Endothelial cell (in vitro differentiated cells): ENCODE measurements around the gene RNU6-9. TPM values are rescaled to one million over a fixed set of nuclear protein-coding genes. Genes with fewer than 3 reads are reported as not detected.
"Not testable (repeated sequence)": the region's sequence is repeated elsewhere in the genome, so short reads cannot be mapped to it uniquely, and the experiment has no call there.

Experiments used
- DNase-seq: peaks from one replicate; pipeline ENCODE4 v3.0.0; 2021; ENCODE audit warnings: low spot score
- H3K27ac Mint-ChIP-seq: one replicate; pipeline ENCODE4 v1.8.0; 2021; ENCODE audit warnings: mixed read lengths, inconsistent platforms; ENCODE audit not compliant: unreplicated experiment
- H3K27me3 Mint-ChIP-seq: one replicate; pipeline ENCODE4 v1.8.0; 2021; ENCODE audit warnings: mild to moderate bottlenecking, moderate library complexity, mixed read lengths, inconsistent platforms; ENCODE audit not compliant: unreplicated experiment
- H3K36me3 Mint-ChIP-seq: one replicate; pipeline ENCODE4 v1.8.0; 2021; ENCODE audit warnings: mild to moderate bottlenecking, low read depth, mixed read lengths, inconsistent platforms; ENCODE audit not compliant: unreplicated experiment
- H3K4me1 Mint-ChIP-seq: one replicate; pipeline ENCODE4 v1.8.0; 2021; ENCODE audit warnings: mild to moderate bottlenecking, mixed read lengths, inconsistent platforms; ENCODE audit not compliant: unreplicated experiment
- H3K4me3 Mint-ChIP-seq: one replicate; pipeline ENCODE4 v1.8.0; 2021; ENCODE audit warnings: mild to moderate bottlenecking, mixed read lengths, inconsistent platforms; ENCODE audit not compliant: unreplicated experiment
- H3K9me3 Mint-ChIP-seq: one replicate; pipeline ENCODE4 v1.8.0; 2021; ENCODE audit warnings: mixed read lengths, inconsistent platforms; ENCODE audit not compliant: unreplicated experiment
- total RNA-seq: library from RNA; stranded (reverse); fragmentation: NEBNext Ultra II Directional; extraction: Animal tissue kit (Norgen Biotek cat#: 25700); gene quantifications from one replicate; pipeline ENCODE4 v1.2.1, GENCODE V29; 2021; ENCODE audit not compliant: unreplicated experiment
- TF ChIP-seq, protein P1 (sequence below): fragments of 200-600 bp; sonication (generic); IDR thresholded peaks from one replicate; pipeline ENCODE4 v1.5.0; 2021; ENCODE audit warnings: antibody characterized with exemption; ENCODE audit not compliant: unreplicated experiment

RNU6-9 gene
- total RNA-seq, 1 donor from 2014 or later, result not detected

DNA sequence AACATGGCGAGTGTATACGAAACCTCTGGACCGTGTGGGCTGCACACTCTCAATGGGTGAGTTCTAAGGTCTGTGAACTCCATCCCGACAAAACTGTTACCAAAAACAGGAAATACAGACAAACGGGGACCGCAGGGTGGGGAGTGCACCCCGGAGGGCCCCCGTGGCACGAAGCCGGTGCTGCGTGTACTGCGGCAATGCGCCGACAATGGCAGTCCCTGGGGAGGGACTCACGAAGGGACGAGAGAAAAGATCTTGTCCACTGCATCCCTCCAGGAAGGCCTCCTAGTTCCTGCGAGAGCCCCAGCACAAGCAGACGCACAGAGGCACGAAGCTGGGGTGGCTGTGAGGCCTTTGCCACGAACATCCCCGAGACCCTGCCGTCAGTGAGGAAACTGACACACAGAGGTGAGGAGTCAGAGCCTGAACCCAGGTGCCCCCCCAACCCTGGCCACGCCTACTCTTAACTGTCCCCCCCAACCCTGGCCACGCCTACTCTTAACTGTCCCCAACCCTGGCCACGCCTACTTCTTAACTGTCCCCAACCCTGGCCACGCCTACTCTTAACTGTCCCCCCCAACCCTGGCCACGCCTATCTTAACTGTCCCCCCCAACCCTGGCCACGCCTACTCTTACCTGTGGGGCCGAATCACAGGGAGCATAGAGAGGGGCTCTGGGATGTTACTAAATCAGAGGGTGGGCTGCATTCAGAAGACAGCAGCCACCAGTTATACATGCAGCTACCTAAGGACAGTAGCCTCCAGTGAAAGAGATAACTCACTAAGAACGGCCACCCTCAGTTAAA, 4.5 kb upstream of the RNU6-9 start:
- peaks cover 6% of the 10 kb centered on the region for H3K27me3 Mint-ChIP-seq
- H3K4me1 Mint-ChIP-seq, result peaks cover 6% of the 10 kb centered on the region
- DNase-seq, result no peak
- no peak overlapping the region for H3K4me3 Mint-ChIP-seq
- H3K27ac Mint-ChIP-seq, result no peak overlapping the region
- peaks cover 7% of the 10 kb centered on the region for H3K36me3 Mint-ChIP-seq
- TF ChIP-seq, protein P1, sequence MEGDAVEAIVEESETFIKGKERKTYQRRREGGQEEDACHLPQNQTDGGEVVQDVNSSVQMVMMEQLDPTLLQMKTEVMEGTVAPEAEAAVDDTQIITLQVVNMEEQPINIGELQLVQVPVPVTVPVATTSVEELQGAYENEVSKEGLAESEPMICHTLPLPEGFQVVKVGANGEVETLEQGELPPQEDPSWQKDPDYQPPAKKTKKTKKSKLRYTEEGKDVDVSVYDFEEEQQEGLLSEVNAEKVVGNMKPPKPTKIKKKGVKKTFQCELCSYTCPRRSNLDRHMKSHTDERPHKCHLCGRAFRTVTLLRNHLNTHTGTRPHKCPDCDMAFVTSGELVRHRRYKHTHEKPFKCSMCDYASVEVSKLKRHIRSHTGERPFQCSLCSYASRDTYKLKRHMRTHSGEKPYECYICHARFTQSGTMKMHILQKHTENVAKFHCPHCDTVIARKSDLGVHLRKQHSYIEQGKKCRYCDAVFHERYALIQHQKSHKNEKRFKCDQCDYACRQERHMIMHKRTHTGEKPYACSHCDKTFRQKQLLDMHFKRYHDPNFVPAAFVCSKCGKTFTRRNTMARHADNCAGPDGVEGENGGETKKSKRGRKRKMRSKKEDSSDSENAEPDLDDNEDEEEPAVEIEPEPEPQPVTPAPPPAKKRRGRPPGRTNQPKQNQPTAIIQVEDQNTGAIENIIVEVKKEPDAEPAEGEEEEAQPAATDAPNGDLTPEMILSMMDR, result no peak
- no peaks in the 10 kb centered on the region for H3K9me3 Mint-ChIP-seq

DNA sequence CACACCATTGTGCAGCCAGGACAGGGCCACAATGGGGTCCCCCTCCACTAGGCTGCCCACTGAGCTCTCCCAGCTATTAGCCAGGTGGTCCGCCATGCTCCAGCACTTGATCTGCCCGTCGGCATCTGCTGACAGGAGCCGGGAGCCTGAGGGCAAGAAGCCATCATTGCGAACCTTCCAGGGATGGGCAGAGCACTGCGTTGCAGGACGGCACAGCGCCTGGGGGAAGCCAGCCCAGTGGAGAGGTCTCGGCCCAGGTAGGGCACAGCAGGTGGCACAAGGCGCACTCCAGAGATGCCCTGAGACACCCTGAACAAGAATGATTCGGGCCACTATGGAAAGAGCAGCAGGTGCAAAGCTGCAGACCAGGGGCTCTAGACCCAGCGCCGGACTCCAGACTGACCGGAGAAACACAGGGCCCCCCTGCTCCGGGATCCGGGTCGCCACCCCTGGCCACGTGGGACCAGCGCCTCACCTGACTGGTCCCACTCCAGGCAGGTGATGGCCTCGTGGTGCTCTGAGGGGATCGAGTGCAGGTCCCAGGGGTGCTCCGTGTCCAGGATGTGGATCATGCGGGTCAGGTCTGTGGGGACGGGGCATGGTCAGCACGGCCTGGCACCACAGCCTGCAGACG, 3.5 kb upstream of the RNU6-9 start:
- DNase-seq, result no peak
- TF ChIP-seq, protein P1, result no peak
- peaks cover 6% of the 10 kb centered on the region for H3K4me1 Mint-ChIP-seq
- H3K27ac Mint-ChIP-seq, result no peak overlapping the region
- no peaks in the 10 kb centered on the region for H3K9me3 Mint-ChIP-seq
- peaks cover 6% of the 10 kb centered on the region for H3K27me3 Mint-ChIP-seq
- no peak overlapping the region for H3K4me3 Mint-ChIP-seq
- peaks cover 7% of the 10 kb centered on the region for H3K36me3 Mint-ChIP-seq

DNA sequence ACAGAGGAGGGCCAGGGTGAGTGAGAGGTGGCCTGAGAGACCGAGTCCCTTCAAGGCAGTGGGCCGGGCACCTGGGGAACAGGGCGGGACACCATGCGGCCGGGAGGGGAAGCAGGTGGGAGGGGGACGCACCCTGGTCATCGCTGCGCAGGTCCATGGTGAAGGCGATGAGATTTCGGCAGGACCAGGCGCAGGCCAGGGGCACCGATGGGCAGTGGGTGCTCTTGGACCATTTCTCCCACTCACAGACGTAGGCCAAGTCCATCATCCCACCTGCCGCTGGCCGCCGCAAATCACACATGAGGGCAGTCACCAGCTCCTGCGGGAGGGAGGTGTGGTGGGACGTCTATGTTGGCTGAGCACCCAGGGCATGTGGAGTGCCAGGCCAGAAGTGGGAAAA, 2.5 kb upstream of the RNU6-9 start:
- H3K9me3 Mint-ChIP-seq, result no peaks in the 10 kb centered on the region
- peaks cover 6% of the 10 kb centered on the region for H3K4me1 Mint-ChIP-seq
- peak overlapping the region; percentile 77 for H3K4me3 Mint-ChIP-seq
- no peak for DNase-seq
- H3K27me3 Mint-ChIP-seq, result peaks cover 6% of the 10 kb centered on the region
- peak overlapping the region; percentile 30 for H3K27ac Mint-ChIP-seq
- TF ChIP-seq, protein P1, result no peak
- peaks cover 7% of the 10 kb centered on the region for H3K36me3 Mint-ChIP-seq

DNA sequence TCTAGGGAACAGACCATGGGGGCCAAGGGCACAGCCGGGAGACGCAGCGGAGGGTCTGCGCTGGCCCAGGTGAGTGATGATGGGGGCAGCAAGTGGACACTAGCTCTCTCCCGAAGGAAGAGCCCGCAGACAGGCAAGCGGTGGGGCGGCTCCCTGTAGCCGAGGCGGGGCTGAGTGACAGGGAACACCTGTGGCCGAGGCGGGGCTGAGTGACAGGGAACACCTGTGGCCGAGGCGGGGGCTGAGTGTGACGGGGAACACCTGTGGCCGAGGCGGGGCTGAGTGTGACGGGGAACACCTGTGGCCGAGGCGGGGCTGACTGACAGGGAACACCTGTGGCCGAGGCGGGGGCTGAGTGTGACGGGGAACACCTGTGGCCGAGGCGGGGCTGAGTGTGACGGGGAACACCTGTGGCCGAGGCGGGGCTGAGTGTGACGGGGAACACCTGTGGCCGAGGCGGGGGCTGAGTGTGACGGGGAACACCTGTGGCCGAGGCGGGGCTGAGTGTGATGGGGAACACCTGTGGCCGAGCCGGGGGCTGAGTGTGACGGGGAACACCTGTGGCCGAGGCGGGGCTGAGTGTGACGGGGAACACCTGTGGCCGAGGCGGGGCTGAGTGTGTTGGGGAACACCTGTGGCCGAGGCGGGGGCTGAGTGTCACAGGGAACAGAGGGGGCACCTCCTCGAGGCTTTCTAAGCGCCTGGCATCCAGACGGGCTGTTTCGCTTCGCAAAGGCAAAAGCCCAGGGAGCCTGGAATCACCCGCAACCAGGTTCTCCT, 1.7 kb upstream of the RNU6-9 start:
- not testable (repeated sequence) for H3K9me3 Mint-ChIP-seq, H3K4me1 Mint-ChIP-seq, H3K27ac Mint-ChIP-seq, H3K27me3 Mint-ChIP-seq, DNase-seq, H3K36me3 Mint-ChIP-seq
- H3K4me3 Mint-ChIP-seq, result peak overlapping the region; percentile 77

DNA sequence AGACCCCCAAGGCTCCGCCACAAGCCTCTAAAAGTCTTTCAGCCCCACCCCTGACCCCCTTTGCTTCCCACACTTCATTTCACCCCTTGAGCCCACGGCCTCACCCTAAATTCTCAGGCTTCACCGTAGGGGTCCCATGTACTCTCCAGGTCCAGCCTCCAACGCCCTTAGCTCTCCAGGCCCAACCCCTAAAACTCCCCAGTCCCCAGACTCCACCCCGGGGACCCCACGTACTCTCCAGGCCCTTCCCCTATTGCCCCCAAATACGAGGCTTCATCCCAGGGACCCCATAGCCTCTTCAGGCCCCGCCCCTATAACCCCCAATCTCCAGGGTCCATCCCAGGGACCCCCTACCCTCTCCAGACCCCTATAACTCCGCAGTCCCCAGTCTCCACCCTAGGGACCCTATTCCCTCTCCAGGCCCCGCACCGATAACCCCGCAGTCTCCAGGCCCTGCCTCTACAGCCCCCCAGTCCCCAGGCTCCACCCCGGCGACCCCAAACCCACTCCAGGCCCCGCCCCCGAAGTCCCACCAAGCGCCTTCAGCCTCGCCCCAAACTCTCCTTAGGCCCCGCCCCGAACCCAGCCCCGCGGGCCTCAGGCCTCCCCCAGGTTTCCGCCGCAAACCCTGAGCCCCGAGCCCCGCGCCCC, 916 bp upstream of the RNU6-9 start:
- peaks cover 6% of the 10 kb centered on the region for H3K27me3 Mint-ChIP-seq
- no peaks in the 10 kb centered on the region for H3K9me3 Mint-ChIP-seq
- peaks cover 3% of the 10 kb centered on the region for H3K36me3 Mint-ChIP-seq
- TF ChIP-seq, protein P1, result no peak
- peak; percentile 26 for DNase-seq
- peaks cover 6% of the 10 kb centered on the region for H3K4me1 Mint-ChIP-seq
- H3K27ac Mint-ChIP-seq, result peak overlapping the region; percentile 67
- peak overlapping the region; percentile 93 for H3K4me3 Mint-ChIP-seq
